Lung (tissue), 12 donors: ENCODE data around the gene TPSD1. TPM values are rescaled to one million over a fixed set of nuclear protein-coding genes. Genes with fewer than 3 reads are reported as not detected.

Experiments used
- ATAC-seq: fragments of 200-7000 bp; cut with Tn5 transposase; one replicate; pipeline ENCODE4 v1.9.1; 2020; ENCODE audit warnings: moderate number of reproducible peaks; ENCODE audit not compliant: insufficient read depth, low FRiP score
- DNase-seq, 3 donors: peaks; one replicate each; pipeline ENCODE4 v3.0.0-alpha.2; 2013 to 2017
- H3K27ac ChIP-seq, 2 donors: one replicate each; pipeline ENCODE4 v1.5.1; 2013; ENCODE audit warnings: mild to moderate bottlenecking in 2 of 2, moderate library complexity in 2 of 2, control low read depth in 1 of 2, inconsistent platforms in 1 of 2, low read depth in 1 of 2, low read length in 1 of 2
- H3K27me3 ChIP-seq, 3 donors: one replicate each; pipeline ENCODE4 v1.5.1; 2013; ENCODE audit warnings: low read length in 2 of 3; ENCODE audit not compliant: control insufficient read depth in 3 of 3, insufficient read depth in 3 of 3
- H3K36me3 ChIP-seq, 4 donors: one replicate each; pipeline ENCODE4 v1.5.1; 2013; ENCODE audit warnings: low read length in 4 of 4, mild to moderate bottlenecking in 1 of 4, moderate library complexity in 1 of 4; ENCODE audit not compliant: control insufficient read depth in 4 of 4, insufficient read depth in 4 of 4
- H3K4me1 ChIP-seq, 5 donors: one replicate each; pipeline ENCODE4 v1.5.1; 2013; ENCODE audit warnings: low read length in 5 of 5, mild to moderate bottlenecking in 2 of 5, moderate library complexity in 1 of 5; ENCODE audit not compliant: control insufficient read depth in 5 of 5, insufficient read depth in 5 of 5
- H3K4me3 ChIP-seq: one replicate; pipeline ENCODE4 v1.5.1; 2013; ENCODE audit warnings: mild to moderate bottlenecking, control low read depth, moderate library complexity
- H3K9ac ChIP-seq, 2 donors: one replicate each; pipeline ENCODE4 v1.5.1; 2013; ENCODE audit warnings: low read length in 2 of 2, control low read depth in 1 of 2; ENCODE audit not compliant: insufficient read depth in 1 of 2
- H3K9me3 ChIP-seq, 4 donors: one replicate each; pipeline ENCODE4 v1.5.1; 2013; ENCODE audit warnings: low read length in 3 of 4, mild to moderate bottlenecking in 1 of 4, moderate library complexity in 1 of 4; ENCODE audit not compliant: control insufficient read depth in 4 of 4, insufficient read depth in 3 of 4
- CTCF ChIP-seq: IDR thresholded peaks from 2 replicates; pipeline ENCODE4 v1.5.1; 2012; ENCODE audit warnings: mild to moderate bottlenecking; ENCODE audit errors: control extremely low read depth, extremely low read depth
- WGBS, 2 donors: extraction: QIAGEN DNeasy Blood & Tissue Kit; methylation state at CpG; one replicate each; pipeline ENCODE4 v1.1.7; 2013; 5-methylcytosine and 5-hydroxymethylcytosine counted together
- polyA plus RNA-seq, 2 donors: library from polyadenylated mRNA; stranded (reverse); fragments of 200-250 nt; gene quantifications; one replicate each; pipeline ENCODE4 v1.2.1, GENCODE V29; 2013
- total RNA-seq, 2 donors: library from RNA; depleted of rRNA in 1 of 2; stranded (reverse); fragments of >200 nt in 1 of 2; gene quantifications; one replicate each; pipeline ENCODE4 v1.2.1, GENCODE V29; 2014 to 2021
- donor health status: control.
- donor health status: control.
- donor health status: Bipolar disorder and iron deficiency.
- donor health status: healthy.
- donor health status: DM: yes; HTN: yes; CAD: no.

The TPSD1 gene
- total and polyA plus RNA-seq, 4 donors: 0.54 to 7.0 (median 2.9) TPM; not detected in 1

GRCh38 chr16:1216681-1217400 lies 39.0 kb upstream of the TPSD1 start:
- Histone ChIP-seq H3K27ac (no peak overlapping the region), H3K9ac (no peak overlapping the region), H3K4me1 (no peaks in the 10 kb centered on the region), H3K27me3 (no peaks in the 10 kb centered on the region), H3K36me3 (peaks cover 0 to 1% (median 0%) of the 10 kb centered on the region in 4 donors), H3K4me3 (no peak overlapping the region), H3K9me3 (no peaks in the 10 kb centered on the region)
- ATAC-seq (no peak), DNase-seq (no peak)
- no peak for TF ChIP-seq CTCF
- WGBS, 2 donors: 86 to 91% methylated on average over 32 of the region's 32 CpGs

- ATAC-seq (no peak), DNase-seq (no peak)
- Histone ChIP-seq H3K9ac (no peak overlapping the region), H3K36me3 (peaks cover 0 to 1% (median 0%) of the 10 kb centered on the region in 4 donors), H3K9me3 (no peaks in the 10 kb centered on the region), H3K4me1 (no peaks in the 10 kb centered on the region), H3K4me3 (no peak overlapping the region), H3K27me3 (no peaks in the 10 kb centered on the region), H3K27ac (no peak overlapping the region)
- WGBS, 2 donors: 87 to 92% methylated on average over 24 of the region's 24 CpGs
- TF ChIP-seq CTCF: no peak
Measured at GRCh38 chr16:1217526-1217925, 38.3 kb upstream of the TPSD1 start.

GRCh38 chr16:1218061-1218929 lies 37.6 kb upstream of the TPSD1 start:
- Histone ChIP-seq H3K9me3 (no peaks in the 10 kb centered on the region), H3K27ac (no peak overlapping the region), H3K36me3 (no peaks in the 10 kb centered on the region), H3K9ac (no peak overlapping the region), H3K4me3 (no peak overlapping the region), H3K4me1 (no peaks in the 10 kb centered on the region), H3K27me3 (no peaks in the 10 kb centered on the region)
- DNase-seq (no peak), ATAC-seq (no peak)
- WGBS, 2 donors: 87 to 90% methylated on average over 48 to 49 of the region's 49 CpGs
- TF ChIP-seq CTCF: no peak
